CD4-positive, alpha-beta T cell treated with Interleukin-6 for 4 hours (primary cell): Measurements from ENCODE around the gene GRIK4.

Experiments used
- DNase-seq: peaks from one replicate; pipeline ENCODE4 v3.0.0-alpha.2; 2020; ENCODE audit warnings: mixed read lengths

Gene GRIK4

GRCh38 chr11:120937501-120937900, 426.0 kb downstream of the GRIK4 start:
- DNase-seq: no peak

GRCh38 chr11:120938260-120938659, 426.7 kb downstream of the GRIK4 start:
- no peak for DNase-seq

GRCh38 chr11:120940160-120940848, 428.8 kb downstream of the GRIK4 start:
- DNase-seq: no peak

GRCh38 chr11:120941000-120941399, 429.5 kb downstream of the GRIK4 start:
- DNase-seq: no peak

GRCh38 chr11:120942701-120943100, 431.2 kb downstream of the GRIK4 start:
- DNase-seq: no peak

GRCh38 chr11:120945042-120945441, 433.5 kb downstream of the GRIK4 start:
- no peak for DNase-seq

GRCh38 chr11:120950880-120951279, 439.3 kb downstream of the GRIK4 start:
- no peak for DNase-seq

GRCh38 chr11:120952461-120953434, 441.2 kb downstream of the GRIK4 start:
- peak; percentile 55 for DNase-seq

GRCh38 chr11:120954381-120954780, 442.8 kb downstream of the GRIK4 start:
- DNase-seq: no peak

- DNase-seq: peak; percentile 17
These were observed 445.4 kb downstream of the GRIK4 start for GRCh38 chr11:120956710-120957495.

GRCh38 chr11:120958185-120958584, 446.6 kb downstream of the GRIK4 start:
- no peak for DNase-seq

GRCh38 chr11:120959189-120959588, 447.6 kb downstream of the GRIK4 start:
- DNase-seq: no peak

GRCh38 chr11:120964857-120965256, 453.3 kb downstream of the GRIK4 start:
- no peak for DNase-seq

- no peak for DNase-seq
These were observed 455.3 kb downstream of the GRIK4 start for GRCh38 chr11:120966840-120967239.

GRCh38 chr11:120969993-120970392, 458.4 kb downstream of the GRIK4 start:
- no peak for DNase-seq

- no peak for DNase-seq
These were observed 460.3 kb downstream of the GRIK4 start for GRCh38 chr11:120971825-120972224.

GRCh38 chr11:120972621-120973020, 461.1 kb downstream of the GRIK4 start:
- DNase-seq: no peak

- no peak for DNase-seq
These were observed 462.0 kb downstream of the GRIK4 start for GRCh38 chr11:120973501-120973900.

- no peak for DNase-seq
These were observed 462.9 kb downstream of the GRIK4 start for GRCh38 chr11:120974466-120974865.

- no peak for DNase-seq
These were observed 463.4 kb downstream of the GRIK4 start for GRCh38 chr11:120974965-120975364.

- DNase-seq: no peak
These were observed 466.0 kb downstream of the GRIK4 start for GRCh38 chr11:120977266-120978137.

GRCh38 chr11:120978701-120979100, 467.2 kb downstream of the GRIK4 start:
- no peak for DNase-seq
